Karpas-422 (cell line): ENCODE results near the gene SLC17A7. TPM values are rescaled to one million over a fixed set of nuclear protein-coding genes. Genes with fewer than 3 reads are reported as not detected.

ENCODE experiments used
- DNase-seq: peaks from one replicate; pipeline ENCODE4 v3.0.0-alpha.2; 2015
- H2AFZ ChIP-seq: fragments of 200-600 bp; sonication (generic); 2 replicates; pipeline ENCODE4 v1.6.1; 2014; ENCODE audit warnings: antibody characterized with exemption, low read length, mixed read lengths
- H3K27ac ChIP-seq: fragments of 200-600 bp; sonication (generic); 2 replicates; pipeline ENCODE4 v1.5.1; 2014; ENCODE audit warnings: mild to moderate bottlenecking, low read length, moderate library complexity
- H3K27me3 ChIP-seq: fragments of 200-600 bp; sonication (generic); 2 replicates; pipeline ENCODE4 v1.6.1; 2014; ENCODE audit warnings: low read length, mixed read lengths
- H3K36me3 ChIP-seq: fragments of 200-600 bp; sonication (generic); 2 replicates; pipeline ENCODE4 v1.6.1; 2014; ENCODE audit warnings: low read length, mixed read lengths; ENCODE audit not compliant: insufficient read depth
- H3K4me1 ChIP-seq: fragments of 200-600 bp; sonication (generic); 2 replicates; pipeline ENCODE4 v1.6.1; 2014; ENCODE audit warnings: mild to moderate bottlenecking, low read length, mixed read lengths
- H3K4me2 ChIP-seq: fragments of 200-600 bp; sonication (generic); 2 replicates; pipeline ENCODE4 v1.6.1; 2014; ENCODE audit warnings: low read length, low read depth, mild to moderate bottlenecking; ENCODE audit not compliant: poor library complexity, severe bottlenecking
- H3K4me3 ChIP-seq: fragments of 200-600 bp; sonication (generic); 2 replicates; pipeline ENCODE4 v1.5.1; 2014; ENCODE audit warnings: mild to moderate bottlenecking, antibody characterized with exemption, low read length, mixed read lengths
- H3K79me2 ChIP-seq: fragments of 200-600 bp; sonication (generic); 2 replicates; pipeline ENCODE4 v1.6.1; 2014; ENCODE audit warnings: mild to moderate bottlenecking, low read length, mixed read lengths
- H3K9ac ChIP-seq: fragments of 200-600 bp; sonication (generic); 2 replicates; pipeline ENCODE4 v1.6.0; 2014; ENCODE audit warnings: low read length
- H3K9me2 ChIP-seq: fragments of 200-600 bp; sonication (generic), shearing (Covaris generic); replicated peaks from 2 replicates; pipeline ENCODE4 v1.6.0; 2014; ENCODE audit warnings: mild to moderate bottlenecking, low read length, moderate library complexity; ENCODE audit not compliant: insufficient read depth
- H3K9me3 ChIP-seq: fragments of 300-700, 200-600 bp; sonication (generic); 2 replicates; pipeline ENCODE4 v1.6.1; 2014; ENCODE audit warnings: low read length, mixed read lengths
- H4K20me1 ChIP-seq: fragments of 200-600 bp; sonication (generic); 2 replicates; pipeline ENCODE4 v1.6.1; 2014; ENCODE audit warnings: mild to moderate bottlenecking, antibody characterized with exemption, low read length, low read depth; ENCODE audit not compliant: insufficient read depth
- total RNA-seq: library from RNA; depleted of rRNA; stranded (reverse); fragments of >200 nt; shearing (Covaris generic); gene quantifications from 2 replicates; pipeline ENCODE4 v1.2.3, GENCODE V29; 2014; ENCODE audit warnings: low replicate concordance

The SLC17A7 gene
- total RNA-seq, 1 experiment from 2014 or later, result 0.63 TPM

- peaks cover 15% of the 10 kb centered on the region for H3K4me1 ChIP-seq
- no peaks in the 10 kb centered on the region for H3K9me3 ChIP-seq
- H3K27ac ChIP-seq, result no peak overlapping the region
- H3K4me2 ChIP-seq, result peak overlapping the region; percentile 22
- H3K4me3 ChIP-seq, result peak overlapping the region; percentile 35; the same call in 1 of the 2 replicates
- H3K36me3 ChIP-seq, result peaks cover 36% of the 10 kb centered on the region
- peaks cover 36% of the 10 kb centered on the region for H4K20me1 ChIP-seq
- no peaks in the 10 kb centered on the region for H3K9me2 ChIP-seq
- H3K27me3 ChIP-seq, result no peaks in the 10 kb centered on the region
- no peak for DNase-seq
- H2AFZ ChIP-seq, result no peak overlapping the region
- no peak overlapping the region for H3K9ac ChIP-seq
- peaks cover 27% of the 10 kb centered on the region for H3K79me2 ChIP-seq
Observed at GRCh38 chr19:49486710-49487276, 45.5 kb upstream of the SLC17A7 start.

- H3K9me2 ChIP-seq, result no peaks in the 10 kb centered on the region
- H3K9me3 ChIP-seq, result no peaks in the 10 kb centered on the region
- no peak overlapping the region for H2AFZ ChIP-seq
- peaks cover 15% of the 10 kb centered on the region for H3K4me1 ChIP-seq
- DNase-seq, result no peak
- peaks cover 36% of the 10 kb centered on the region for H4K20me1 ChIP-seq
- H3K4me2 ChIP-seq, result no peak overlapping the region
- peaks cover 36% of the 10 kb centered on the region for H3K36me3 ChIP-seq
- H3K9ac ChIP-seq, result no peak overlapping the region
- H3K27ac ChIP-seq, result no peak overlapping the region
- no peak overlapping the region for H3K4me3 ChIP-seq
- H3K27me3 ChIP-seq, result no peaks in the 10 kb centered on the region
- peaks cover 27% of the 10 kb centered on the region for H3K79me2 ChIP-seq
Observed at GRCh38 chr19:49486232-49486631, 44.9 kb upstream of the SLC17A7 start.

- Histone ChIP-seq H3K27ac (no peak overlapping the region), H2AFZ (no peak overlapping the region), H3K4me1 (no peaks in the 10 kb centered on the region), H3K4me2 (no peak overlapping the region), H3K27me3 (no peaks in the 10 kb centered on the region), H3K9ac (no peak overlapping the region), H3K9me3 (no peaks in the 10 kb centered on the region), H3K4me3 (no peak overlapping the region), H3K9me2 (no peaks in the 10 kb centered on the region), H3K36me3 (no peaks in the 10 kb centered on the region), H4K20me1 (no peaks in the 10 kb centered on the region), H3K79me2 (no peaks in the 10 kb centered on the region)
- no peak for DNase-seq
Observed at GRCh38 chr19:49481020-49481683, 39.8 kb upstream of the SLC17A7 start.

- Histone ChIP-seq H2AFZ (no peak overlapping the region), H3K27ac (no peak overlapping the region), H3K36me3 (no peaks in the 10 kb centered on the region), H4K20me1 (no peaks in the 10 kb centered on the region), H3K9ac (no peak overlapping the region), H3K4me3 (no peak overlapping the region), H3K9me3 (no peaks in the 10 kb centered on the region), H3K27me3 (no peaks in the 10 kb centered on the region), H3K9me2 (no peaks in the 10 kb centered on the region), H3K79me2 (no peaks in the 10 kb centered on the region), H3K4me2 (no peak overlapping the region), H3K4me1 (peaks cover 1% of the 10 kb centered on the region)
- no peak for DNase-seq
Observed at GRCh38 chr19:49479975-49480628, 38.8 kb upstream of the SLC17A7 start.

- peaks cover 16% of the 10 kb centered on the region for H3K4me1 ChIP-seq
Observed at GRCh38 chr19:49475995-49476880, 34.9 kb upstream of the SLC17A7 start.

GRCh38 chr19:49475191-49475917, 34.0 kb upstream of the SLC17A7 start:
- Histone ChIP-seq H4K20me1 (no peaks in the 10 kb centered on the region), H3K36me3 (no peaks in the 10 kb centered on the region), H3K9me3 (no peaks in the 10 kb centered on the region), H3K4me3 (peak overlapping the region; percentile 75; the same call in 1 of the 2 replicates), H3K9me2 (no peaks in the 10 kb centered on the region), H3K79me2 (no peaks in the 10 kb centered on the region), H3K4me1 (peaks cover 16% of the 10 kb centered on the region), H3K4me2 (peak overlapping the region; percentile 90), H3K9ac (peak overlapping the region; percentile 82), H2AFZ (no peak overlapping the region), H3K27ac (no peak overlapping the region), H3K27me3 (no peaks in the 10 kb centered on the region)
- DNase-seq, result no peak

More at GRCh38 chr19:49475995-49476880, 34.9 kb upstream of the SLC17A7 start:
- H3K27ac ChIP-seq, result no peak overlapping the region
- H2AFZ ChIP-seq, result no peak overlapping the region
- H3K27me3 ChIP-seq, result no peaks in the 10 kb centered on the region
- H3K4me3 ChIP-seq, result no peak overlapping the region
- H3K9ac ChIP-seq, result no peak overlapping the region
- no peaks in the 10 kb centered on the region for H3K36me3 ChIP-seq
- no peaks in the 10 kb centered on the region for H3K9me2 ChIP-seq
- no peaks in the 10 kb centered on the region for H4K20me1 ChIP-seq
- H3K9me3 ChIP-seq, result no peaks in the 10 kb centered on the region
- no peak overlapping the region for H3K4me2 ChIP-seq
- peak; percentile 78 for DNase-seq
- H3K79me2 ChIP-seq, result no peaks in the 10 kb centered on the region

GRCh38 chr19:49474542-49474924, 33.2 kb upstream of the SLC17A7 start:
- Histone ChIP-seq H3K4me3 (peak overlapping the region; percentile 75), H4K20me1 (no peaks in the 10 kb centered on the region), H3K79me2 (no peaks in the 10 kb centered on the region), H3K27me3 (no peaks in the 10 kb centered on the region), H3K4me1 (peaks cover 23% of the 10 kb centered on the region), H3K9me3 (no peaks in the 10 kb centered on the region), H2AFZ (peak overlapping the region; percentile 78), H3K4me2 (peak overlapping the region; percentile 90), H3K9ac (peak overlapping the region; percentile 82), H3K27ac (no peak overlapping the region), H3K9me2 (no peaks in the 10 kb centered on the region), H3K36me3 (no peaks in the 10 kb centered on the region)
- no peak for DNase-seq
